Ascending aorta (tissue), 2 donors: Measurements from ENCODE around the gene MEGF11. TPM values are rescaled to one million over a fixed set of nuclear protein-coding genes. Genes with fewer than 3 reads are reported as not detected.
A peak's percentile ranks its signal among the peaks of the same experiment; 100 is the strongest.

Experiments
- DNase-seq, 2 donors: peaks; one replicate each; pipeline ENCODE4 v3.0.0-alpha.2; 2019; ENCODE audit warnings: low spot score in 2 of 2
- H3K27ac ChIP-seq, 2 donors: fragments of 200-600 bp; sonication (generic); one replicate each; pipeline ENCODE4 v1.5.1; 2016 to 2017; ENCODE audit warnings: mild to moderate bottlenecking in 1 of 2
- H3K27me3 ChIP-seq: fragments of 200-600 bp; sonication (generic); one replicate; pipeline ENCODE4 v1.5.1; 2017
- H3K36me3 ChIP-seq, 2 donors: fragments of 200-600 bp; sonication (generic); one replicate each; pipeline ENCODE4 v1.5.1; 2016
- H3K4me1 ChIP-seq, 2 donors: fragments of 200-600 bp; sonication (generic); one replicate each; pipeline ENCODE4 v1.5.1; 2016 to 2017; ENCODE audit warnings: mild to moderate bottlenecking in 1 of 2
- H3K4me3 ChIP-seq, 2 donors: fragments of 200-600 bp; sonication (generic); one replicate each; pipeline ENCODE4 v1.5.1; 2016 to 2017; ENCODE audit warnings: mild to moderate bottlenecking in 1 of 2
- H3K9me3 ChIP-seq, 2 donors: fragments of 200-600 bp; sonication (generic); one replicate each; pipeline ENCODE4 v1.5.1; 2016
- CTCF ChIP-seq, 3 experiments: fragments of 200-600 bp in 2 of 3; fragments of 450-650 bp in 1 of 3; sonication (generic) in 2 of 3; IDR thresholded peaks; one replicate each; pipeline ENCODE4 v1.5.1; 2016 to 2019; ENCODE audit warnings: antibody characterized with exemption in 3 of 3, mild to moderate bottlenecking in 1 of 3, moderate library complexity in 1 of 3
- intact Hi-C: fragments of 100-400 bp; cut with DNase I; formaldehyde crosslinking; loops from one replicate; pipeline ENCODE4 v1.15.1; 2023
- total RNA-seq: library from RNA; depleted of rRNA; stranded (reverse); fragments of >200 nt; gene quantifications from one replicate; pipeline ENCODE4 v1.1.0, GENCODE V29; 2016

Gene MEGF11
- total RNA-seq, 1 donor from 2014 or later = not detected

- no peaks in the 10 kb centered on the region for H3K36me3 ChIP-seq
- H3K27ac ChIP-seq = no peak overlapping the region
- H3K27me3 ChIP-seq = no peaks in the 10 kb centered on the region
- intact Hi-C loops = no loop called here
- H3K4me3 ChIP-seq = no peak overlapping the region
- no peak for TF ChIP-seq CTCF (IDR thresholded peaks at IDR 0.05)
- DNase-seq = no peak
- peaks cover 8 to 15% of the 10 kb centered on the region in 2 donors for H3K4me1 ChIP-seq
- no peaks in the 10 kb centered on the region for H3K9me3 ChIP-seq
Measured at GRCh38 chr15:66290007-66290406, 36.5 kb upstream of the MEGF11 start.

- no peak for DNase-seq
- no peaks in the 10 kb centered on the region for H3K9me3 ChIP-seq
- H3K27ac ChIP-seq = no peak overlapping the region
- no peaks in the 10 kb centered on the region for H3K36me3 ChIP-seq
- H3K4me3 ChIP-seq = no peak overlapping the region
- intact Hi-C loops = loop anchor here (5.0 kb wide), 1 partner anchor 371 kb away; no protein-coding TSS in a partner anchor
- peaks cover 4 to 11% of the 10 kb centered on the region in 2 donors for H3K4me1 ChIP-seq
- TF ChIP-seq CTCF (IDR thresholded peaks at IDR 0.05) = no peak
- no peaks in the 10 kb centered on the region for H3K27me3 ChIP-seq
Measured at GRCh38 chr15:66288551-66289185, 35.1 kb upstream of the MEGF11 start.

GRCh38 chr15:66288093-66288492 is 34.5 kb upstream of the MEGF11 start:
- no peaks in the 10 kb centered on the region for H3K27me3 ChIP-seq
- no peak overlapping the region for H3K4me3 ChIP-seq
- no peak for DNase-seq
- H3K36me3 ChIP-seq = no peaks in the 10 kb centered on the region
- no peak overlapping the region for H3K27ac ChIP-seq
- no peak for TF ChIP-seq CTCF (IDR thresholded peaks at IDR 0.05)
- intact Hi-C loops = loop anchor here (5.0 kb wide), 1 partner anchor 371 kb away; no protein-coding TSS in a partner anchor
- H3K9me3 ChIP-seq = no peaks in the 10 kb centered on the region
- H3K4me1 ChIP-seq = peaks cover 4 to 11% of the 10 kb centered on the region in 2 donors

GRCh38 chr15:66287461-66288057 is 34.0 kb upstream of the MEGF11 start:
- H3K27me3 ChIP-seq = no peaks in the 10 kb centered on the region
- peak in 2 of 3 experiments; percentile 46 to 52 for TF ChIP-seq CTCF (IDR thresholded peaks at IDR 0.05)
- intact Hi-C loops = loop anchor here (5.0 kb wide), 1 partner anchor 370 kb away; no protein-coding TSS in a partner anchor
- peaks cover 4 to 9% of the 10 kb centered on the region in 2 donors for H3K4me1 ChIP-seq
- DNase-seq = no peak
- H3K27ac ChIP-seq = no peak overlapping the region
- H3K9me3 ChIP-seq = no peaks in the 10 kb centered on the region
- no peaks in the 10 kb centered on the region for H3K36me3 ChIP-seq
- no peak overlapping the region for H3K4me3 ChIP-seq

- H3K4me3 ChIP-seq = no peak overlapping the region
- DNase-seq = no peak
- intact Hi-C loops = loop anchor here (5.0 kb wide), 1 partner anchor 368 kb away; no protein-coding TSS in a partner anchor
- H3K9me3 ChIP-seq = no peaks in the 10 kb centered on the region
- no peak overlapping the region for H3K27ac ChIP-seq
- H3K36me3 ChIP-seq = no peaks in the 10 kb centered on the region
- H3K27me3 ChIP-seq = no peaks in the 10 kb centered on the region
- no peak for TF ChIP-seq CTCF (IDR thresholded peaks at IDR 0.05)
- H3K4me1 ChIP-seq = no peaks in the 10 kb centered on the region
Measured at GRCh38 chr15:66285533-66286280, 32.2 kb upstream of the MEGF11 start.
